ENCODE measurements around the gene PKD1L1.

The PKD1L1 gene

DNA sequence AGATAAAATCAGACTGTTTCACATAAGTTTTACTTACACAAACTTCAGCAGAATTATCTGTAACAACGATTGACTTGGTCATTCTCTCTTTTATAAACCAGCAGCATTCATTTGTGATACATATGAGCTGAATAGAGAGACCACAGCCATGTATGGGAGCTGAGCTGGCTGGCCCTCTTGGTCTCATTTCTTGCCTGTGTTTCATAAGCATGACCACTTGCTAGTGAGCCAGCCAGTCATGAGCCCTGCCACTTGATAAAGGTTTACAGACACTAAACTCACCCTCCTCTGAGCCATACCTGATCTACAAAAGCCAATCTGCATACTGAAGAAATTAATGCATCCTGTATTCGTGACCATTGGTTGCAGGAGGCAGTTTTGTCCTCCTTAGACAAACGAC lies 82.1 kb downstream of the PKD1L1 start:
- TF ChIP-seq, protein P1, sequence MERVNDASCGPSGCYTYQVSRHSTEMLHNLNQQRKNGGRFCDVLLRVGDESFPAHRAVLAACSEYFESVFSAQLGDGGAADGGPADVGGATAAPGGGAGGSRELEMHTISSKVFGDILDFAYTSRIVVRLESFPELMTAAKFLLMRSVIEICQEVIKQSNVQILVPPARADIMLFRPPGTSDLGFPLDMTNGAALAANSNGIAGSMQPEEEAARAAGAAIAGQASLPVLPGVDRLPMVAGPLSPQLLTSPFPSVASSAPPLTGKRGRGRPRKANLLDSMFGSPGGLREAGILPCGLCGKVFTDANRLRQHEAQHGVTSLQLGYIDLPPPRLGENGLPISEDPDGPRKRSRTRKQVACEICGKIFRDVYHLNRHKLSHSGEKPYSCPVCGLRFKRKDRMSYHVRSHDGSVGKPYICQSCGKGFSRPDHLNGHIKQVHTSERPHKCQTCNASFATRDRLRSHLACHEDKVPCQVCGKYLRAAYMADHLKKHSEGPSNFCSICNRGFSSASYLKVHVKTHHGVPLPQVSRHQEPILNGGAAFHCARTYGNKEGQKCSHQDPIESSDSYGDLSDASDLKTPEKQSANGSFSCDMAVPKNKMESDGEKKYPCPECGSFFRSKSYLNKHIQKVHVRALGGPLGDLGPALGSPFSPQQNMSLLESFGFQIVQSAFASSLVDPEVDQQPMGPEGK (CRISPR knock-in tag; IDR thresholded peaks at IDR 0.05; ENCODE audit: borderline replicate concordance) = no peak
- TF ChIP-seq CSDC2 (CRISPR knock-in tag; IDR thresholded peaks at IDR 0.05) (no peak), BACH2 (CRISPR knock-in tag; IDR thresholded peaks at IDR 0.05; ENCODE audit: borderline replicate concordance) (no peak), ZNF8 (CRISPR knock-in tag; IDR thresholded peaks at IDR 0.05) (no peak), ZC3H10 (CRISPR knock-in tag; IDR thresholded peaks at IDR 0.05) (no peak), SNAI2 (CRISPR knock-in tag; IDR thresholded peaks at IDR 0.05) (no peak), TOX (CRISPR knock-in tag; IDR thresholded peaks at IDR 0.05; ENCODE audit: borderline replicate concordance) (no peak), ZNF565 (CRISPR knock-in tag; conservative IDR thresholded peaks at IDR 0.05; ENCODE audit: low read depth) (no peak), ZFP30 (CRISPR knock-in tag; IDR thresholded peaks at IDR 0.05) (no peak), ISL1 (CRISPR knock-in tag; IDR thresholded peaks at IDR 0.05) (no peak), PPARA (CRISPR knock-in tag; IDR thresholded peaks at IDR 0.05; ENCODE audit: borderline replicate concordance) (no peak), TCF4 (CRISPR knock-in tag; IDR thresholded peaks at IDR 0.05; ENCODE audit: borderline replicate concordance) (no peak)
- TF ChIP-seq, protein P2, sequence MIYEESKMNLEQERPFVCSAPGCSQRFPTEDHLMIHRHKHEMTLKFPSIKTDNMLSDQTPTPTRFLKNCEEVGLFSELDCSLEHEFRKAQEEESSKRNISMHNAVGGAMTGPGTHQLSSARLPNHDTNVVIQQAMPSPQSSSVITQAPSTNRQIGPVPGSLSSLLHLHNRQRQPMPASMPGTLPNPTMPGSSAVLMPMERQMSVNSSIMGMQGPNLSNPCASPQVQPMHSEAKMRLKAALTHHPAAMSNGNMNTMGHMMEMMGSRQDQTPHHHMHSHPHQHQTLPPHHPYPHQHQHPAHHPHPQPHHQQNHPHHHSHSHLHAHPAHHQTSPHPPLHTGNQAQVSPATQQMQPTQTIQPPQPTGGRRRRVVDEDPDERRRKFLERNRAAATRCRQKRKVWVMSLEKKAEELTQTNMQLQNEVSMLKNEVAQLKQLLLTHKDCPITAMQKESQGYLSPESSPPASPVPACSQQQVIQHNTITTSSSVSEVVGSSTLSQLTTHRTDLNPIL (CRISPR knock-in tag; IDR thresholded peaks at IDR 0.05; ENCODE audit: low read depth) = no peak
- TF ChIP-seq, protein P3, sequence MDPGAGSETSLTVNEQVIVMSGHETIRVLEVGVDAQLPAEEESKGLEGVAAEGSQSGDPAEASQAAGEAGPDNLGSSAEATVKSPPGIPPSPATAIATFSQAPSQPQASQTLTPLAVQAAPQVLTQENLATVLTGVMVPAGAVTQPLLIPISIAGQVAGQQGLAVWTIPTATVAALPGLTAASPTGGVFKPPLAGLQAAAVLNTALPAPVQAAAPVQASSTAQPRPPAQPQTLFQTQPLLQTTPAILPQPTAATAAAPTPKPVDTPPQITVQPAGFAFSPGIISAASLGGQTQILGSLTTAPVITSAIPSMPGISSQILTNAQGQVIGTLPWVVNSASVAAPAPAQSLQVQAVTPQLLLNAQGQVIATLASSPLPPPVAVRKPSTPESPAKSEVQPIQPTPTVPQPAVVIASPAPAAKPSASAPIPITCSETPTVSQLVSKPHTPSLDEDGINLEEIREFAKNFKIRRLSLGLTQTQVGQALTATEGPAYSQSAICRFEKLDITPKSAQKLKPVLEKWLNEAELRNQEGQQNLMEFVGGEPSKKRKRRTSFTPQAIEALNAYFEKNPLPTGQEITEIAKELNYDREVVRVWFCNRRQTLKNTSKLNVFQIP (CRISPR knock-in tag; IDR thresholded peaks at IDR 0.05; ENCODE audit: borderline replicate concordance, low read depth) = no peak

DNA sequence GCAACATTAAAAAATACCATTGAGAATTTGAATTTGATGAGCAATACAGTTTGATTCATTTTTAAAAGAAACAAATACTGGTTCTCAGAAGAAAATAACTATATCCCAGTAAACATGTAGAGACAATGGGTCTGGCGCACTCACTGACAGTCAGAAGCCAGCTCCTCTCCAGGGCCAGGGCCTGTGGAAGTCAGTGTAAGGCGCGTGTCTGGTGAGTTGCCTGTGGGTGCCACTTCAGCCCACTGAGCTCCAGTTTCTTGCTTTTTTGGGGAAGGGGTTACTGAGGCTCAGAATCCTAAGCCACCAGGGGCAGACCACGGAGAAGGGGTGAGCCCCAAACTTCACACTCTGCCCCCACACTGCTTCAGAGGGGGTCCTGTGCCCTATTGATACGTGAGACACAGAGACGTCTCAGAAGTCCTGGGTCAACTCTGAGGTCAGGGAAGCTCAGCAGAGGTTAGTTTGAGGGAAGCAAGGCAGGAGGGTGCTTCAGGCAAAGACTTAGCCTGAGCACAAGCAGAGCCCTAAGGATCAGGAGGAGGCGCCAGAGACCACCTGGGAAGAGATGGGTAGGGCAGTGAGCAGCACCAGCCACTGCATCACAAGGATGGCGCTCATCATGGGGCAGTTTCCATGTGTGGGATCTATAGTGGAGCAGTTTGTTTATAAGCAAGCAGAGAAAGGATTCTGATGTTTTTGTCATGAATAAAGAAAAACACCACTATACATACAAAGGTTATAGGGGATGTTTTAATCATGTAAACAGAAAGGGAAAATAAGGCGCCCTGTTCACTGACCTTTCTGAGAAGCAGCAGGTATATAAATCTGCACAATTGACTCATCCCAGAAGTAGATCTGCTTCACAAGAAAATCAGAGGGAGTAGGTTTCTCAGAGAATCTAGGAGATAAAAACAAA lies 95.7 kb downstream of the PKD1L1 start:
- TF ChIP-seq ARNTL (CRISPR knock-in tag; IDR thresholded peaks at IDR 0.05; ENCODE audit: borderline replicate concordance, low read depth) = no peak
- TF ChIP-seq, protein P3 (CRISPR knock-in tag; IDR thresholded peaks at IDR 0.05; ENCODE audit: borderline replicate concordance, low read depth) = no peak
- no peak for TF ChIP-seq ZFP3 (CRISPR knock-in tag; IDR thresholded peaks at IDR 0.05)
- TF ChIP-seq CSDC2 (CRISPR knock-in tag; IDR thresholded peaks at IDR 0.05) = no peak
- TF ChIP-seq PPARA (CRISPR knock-in tag; IDR thresholded peaks at IDR 0.05; ENCODE audit: borderline replicate concordance) = no peak
- no peak for TF ChIP-seq RARB (CRISPR knock-in tag; IDR thresholded peaks at IDR 0.05)
- no peak for TF ChIP-seq OSR1 (CRISPR knock-in tag; IDR thresholded peaks at IDR 0.05)
- TF ChIP-seq, protein P4, sequence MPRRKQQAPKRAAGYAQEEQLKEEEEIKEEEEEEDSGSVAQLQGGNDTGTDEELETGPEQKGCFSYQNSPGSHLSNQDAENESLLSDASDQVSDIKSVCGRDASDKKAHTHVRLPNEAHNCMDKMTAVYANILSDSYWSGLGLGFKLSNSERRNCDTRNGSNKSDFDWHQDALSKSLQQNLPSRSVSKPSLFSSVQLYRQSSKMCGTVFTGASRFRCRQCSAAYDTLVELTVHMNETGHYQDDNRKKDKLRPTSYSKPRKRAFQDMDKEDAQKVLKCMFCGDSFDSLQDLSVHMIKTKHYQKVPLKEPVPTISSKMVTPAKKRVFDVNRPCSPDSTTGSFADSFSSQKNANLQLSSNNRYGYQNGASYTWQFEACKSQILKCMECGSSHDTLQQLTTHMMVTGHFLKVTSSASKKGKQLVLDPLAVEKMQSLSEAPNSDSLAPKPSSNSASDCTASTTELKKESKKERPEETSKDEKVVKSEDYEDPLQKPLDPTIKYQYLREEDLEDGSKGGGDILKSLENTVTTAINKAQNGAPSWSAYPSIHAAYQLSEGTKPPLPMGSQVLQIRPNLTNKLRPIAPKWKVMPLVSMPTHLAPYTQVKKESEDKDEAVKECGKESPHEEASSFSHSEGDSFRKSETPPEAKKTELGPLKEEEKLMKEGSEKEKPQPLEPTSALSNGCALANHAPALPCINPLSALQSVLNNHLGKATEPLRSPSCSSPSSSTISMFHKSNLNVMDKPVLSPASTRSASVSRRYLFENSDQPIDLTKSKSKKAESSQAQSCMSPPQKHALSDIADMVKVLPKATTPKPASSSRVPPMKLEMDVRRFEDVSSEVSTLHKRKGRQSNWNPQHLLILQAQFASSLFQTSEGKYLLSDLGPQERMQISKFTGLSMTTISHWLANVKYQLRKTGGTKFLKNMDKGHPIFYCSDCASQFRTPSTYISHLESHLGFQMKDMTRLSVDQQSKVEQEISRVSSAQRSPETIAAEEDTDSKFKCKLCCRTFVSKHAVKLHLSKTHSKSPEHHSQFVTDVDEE (CRISPR knock-in tag; IDR thresholded peaks at IDR 0.05) = no peak
- TF ChIP-seq ZNF565 (CRISPR knock-in tag; conservative IDR thresholded peaks at IDR 0.05; ENCODE audit: low read depth) = no peak
- TF ChIP-seq SNAI2 (CRISPR knock-in tag; IDR thresholded peaks at IDR 0.05) = no peak
- TF ChIP-seq, protein P5, sequence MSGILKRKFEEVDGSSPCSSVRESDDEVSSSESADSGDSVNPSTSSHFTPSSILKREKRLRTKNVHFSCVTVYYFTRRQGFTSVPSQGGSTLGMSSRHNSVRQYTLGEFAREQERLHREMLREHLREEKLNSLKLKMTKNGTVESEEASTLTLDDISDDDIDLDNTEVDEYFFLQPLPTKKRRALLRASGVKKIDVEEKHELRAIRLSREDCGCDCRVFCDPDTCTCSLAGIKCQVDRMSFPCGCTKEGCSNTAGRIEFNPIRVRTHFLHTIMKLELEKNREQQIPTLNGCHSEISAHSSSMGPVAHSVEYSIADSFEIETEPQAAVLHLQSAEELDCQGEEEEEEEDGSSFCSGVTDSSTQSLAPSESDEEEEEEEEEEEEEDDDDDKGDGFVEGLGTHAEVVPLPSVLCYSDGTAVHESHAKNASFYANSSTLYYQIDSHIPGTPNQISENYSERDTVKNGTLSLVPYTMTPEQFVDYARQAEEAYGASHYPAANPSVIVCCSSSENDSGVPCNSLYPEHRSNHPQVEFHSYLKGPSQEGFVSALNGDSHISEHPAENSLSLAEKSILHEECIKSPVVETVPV (CRISPR knock-in tag; IDR thresholded peaks at IDR 0.05) = no peak
- TF ChIP-seq ZC3H10 (CRISPR knock-in tag; IDR thresholded peaks at IDR 0.05) = no peak
- ATAC-seq = peak; percentile 87

More for the DNA sequence above, 82.1 kb downstream of the PKD1L1 start:
- no peak for ATAC-seq
